H9 (cell line): Measurements from ENCODE around the gene DIO1. TPM values are rescaled to one million over a fixed set of nuclear protein-coding genes. Genes with fewer than 3 reads are reported as not detected.
A peak's percentile ranks its signal among the peaks of the same experiment; 100 is the strongest.

Experiments
- DNase-seq: peaks from one replicate; pipeline ENCODE4 v3.0.0-alpha.2; 2017
- H2AFZ ChIP-seq: one replicate; pipeline ENCODE4 v1.6.1; 2013; ENCODE audit warnings: mild to moderate bottlenecking, low read length, control low read depth, moderate library complexity
- H2AK5ac ChIP-seq: 2 replicates; pipeline ENCODE4 v1.6.1; 2013; ENCODE audit warnings: low read length, control low read depth, mixed read lengths; ENCODE audit not compliant: insufficient read length
- H2BK120ac ChIP-seq: one replicate; pipeline ENCODE4 v1.6.1; 2013; ENCODE audit warnings: low read depth, mild to moderate bottlenecking, low read length, control low read depth, inconsistent platforms; ENCODE audit not compliant: poor library complexity, severe bottlenecking
- H2BK12ac ChIP-seq: 2 replicates; pipeline ENCODE4 v1.6.1; 2013; ENCODE audit warnings: low read length, control low read depth, mixed read lengths, low read depth; ENCODE audit not compliant: insufficient read length
- H2BK15ac ChIP-seq: 2 replicates; pipeline ENCODE4 v1.6.1; 2013; ENCODE audit warnings: low read depth, low read length, control low read depth
- H2BK20ac ChIP-seq: one replicate; pipeline ENCODE4 v1.6.1; 2013; ENCODE audit warnings: low read depth, mild to moderate bottlenecking, low read length, control low read depth, inconsistent platforms; ENCODE audit not compliant: poor library complexity, severe bottlenecking
- H2BK5ac ChIP-seq: 2 replicates; pipeline ENCODE4 v1.6.1; 2013; ENCODE audit warnings: low read length, control low read depth, mixed read lengths; ENCODE audit not compliant: insufficient read length
- H3K14ac ChIP-seq: 2 replicates; pipeline ENCODE4 v1.6.1; 2013; ENCODE audit warnings: low read length, control low read depth; ENCODE audit not compliant: insufficient read depth
- H3K18ac ChIP-seq: 2 replicates; pipeline ENCODE4 v1.6.1; 2013; ENCODE audit warnings: low read depth, mild to moderate bottlenecking, mixed read lengths, low read length, control low read depth; ENCODE audit not compliant: insufficient read length
- H3K23ac ChIP-seq: 2 replicates; pipeline ENCODE4 v1.6.1; 2013; ENCODE audit warnings: low read length, control low read depth, mixed read lengths, low read depth; ENCODE audit not compliant: insufficient read length
- H3K23me2 ChIP-seq: 2 replicates; pipeline ENCODE4 v1.6.1; 2013; ENCODE audit warnings: low read depth, mild to moderate bottlenecking, mixed read lengths, low read length, control low read depth; ENCODE audit not compliant: insufficient read length, poor library complexity, severe bottlenecking
- H3K27ac ChIP-seq: 2 replicates; pipeline ENCODE4 v1.5.1; 2013; ENCODE audit warnings: low read length, control low read depth, mixed read lengths, low read depth; ENCODE audit not compliant: insufficient read length
- H3K27me3 ChIP-seq: 2 replicates; pipeline ENCODE4 v1.6.1; 2013; ENCODE audit warnings: low read length, control low read depth, inconsistent platforms; ENCODE audit not compliant: insufficient read depth
- H3K4ac ChIP-seq: 2 replicates; pipeline ENCODE4 v1.6.1; 2013; ENCODE audit warnings: low read depth, mild to moderate bottlenecking, control low read depth, inconsistent platforms, low read length, moderate library complexity
- H3K4me1 ChIP-seq: 2 replicates; pipeline ENCODE4 v1.6.1; 2013; ENCODE audit warnings: low read length, control low read depth, inconsistent platforms; ENCODE audit not compliant: insufficient read depth
- H3K4me2 ChIP-seq: 2 replicates; pipeline ENCODE4 v1.6.1; 2013; ENCODE audit warnings: low read length, control low read depth, mixed read lengths; ENCODE audit not compliant: insufficient read length, insufficient read depth
- H3K56ac ChIP-seq: 2 replicates; pipeline ENCODE4 v1.6.1; 2013; ENCODE audit warnings: low read depth, mild to moderate bottlenecking, mixed read lengths, low read length, control low read depth; ENCODE audit not compliant: insufficient read length
- H3K79me1 ChIP-seq: 2 replicates; pipeline ENCODE4 v1.6.1; 2013; ENCODE audit warnings: low read depth, mild to moderate bottlenecking, moderate library complexity, low read length, control low read depth, inconsistent platforms; ENCODE audit not compliant: insufficient read depth, poor library complexity, severe bottlenecking
- H3K79me2 ChIP-seq: 2 replicates; pipeline ENCODE4 v1.6.1; 2013; ENCODE audit warnings: low read length, control low read depth, inconsistent platforms; ENCODE audit not compliant: insufficient read depth
- H3K9ac ChIP-seq: 2 replicates; pipeline ENCODE4 v1.6.1; 2013; ENCODE audit warnings: low read length, control low read depth, mixed read lengths; ENCODE audit not compliant: insufficient read length; ENCODE audit errors: extremely low read depth
- H3K9me3 ChIP-seq: one replicate; pipeline ENCODE4 v1.6.1; 2013; ENCODE audit warnings: low read depth, low read length, inconsistent platforms; ENCODE audit not compliant: control insufficient read depth
- H3T11ph ChIP-seq: one replicate; pipeline ENCODE4 v1.6.1; 2013; ENCODE audit warnings: mild to moderate bottlenecking, low read length, control low read depth, inconsistent platforms
- H4K20me1 ChIP-seq: one replicate; pipeline ENCODE4 v1.6.1; 2013; ENCODE audit not compliant: control insufficient read depth, insufficient read length, insufficient read depth
- H4K5ac ChIP-seq: 2 replicates; pipeline ENCODE4 v1.6.1; 2013; ENCODE audit warnings: low read depth, mild to moderate bottlenecking, mixed read lengths, low read length, control low read depth; ENCODE audit not compliant: insufficient read length
- H4K8ac ChIP-seq: replicated peaks from 2 replicates; pipeline ENCODE4 v1.6.1; 2013; ENCODE audit warnings: low read length, control low read depth, mixed read lengths, low read depth; ENCODE audit not compliant: insufficient read length
- H4K91ac ChIP-seq: 2 replicates; pipeline ENCODE4 v1.6.1; 2013; ENCODE audit warnings: low read depth, mild to moderate bottlenecking, moderate library complexity, mixed read lengths, low read length, control low read depth; ENCODE audit not compliant: insufficient read length
- H3K27ac Mint-ChIP-seq, 3 experiments: 2 replicates in 2 of 3; 3 replicates in 1 of 3; pipeline ENCODE4 v1.8.0; 2020 to 2021; ENCODE audit warnings: mixed read lengths in 3 of 3, mild to moderate bottlenecking in 1 of 3, moderate library complexity in 1 of 3
- H3K27me3 Mint-ChIP-seq: 2 replicates; pipeline ENCODE4 v1.8.0; 2021; ENCODE audit warnings: low read depth, mild to moderate bottlenecking, moderate library complexity, mixed read lengths
- H3K36me3 Mint-ChIP-seq, 3 experiments: 2 replicates in 2 of 3; 3 replicates in 1 of 3; pipeline ENCODE4 v1.8.0; 2020 to 2021; ENCODE audit warnings: low read depth in 3 of 3, mixed read lengths in 3 of 3; ENCODE audit not compliant: insufficient read depth in 1 of 3
- H3K4me1 Mint-ChIP-seq, 2 experiments: 2 replicates each; pipeline ENCODE4 v1.8.0; 2020; ENCODE audit warnings: mixed read lengths in 2 of 2
- H3K4me3 Mint-ChIP-seq, 2 experiments: 2 replicates in 1 of 2; 3 replicates in 1 of 2; pipeline ENCODE4 v1.8.0; 2020 to 2021; ENCODE audit warnings: mild to moderate bottlenecking in 2 of 2, mixed read lengths in 2 of 2, moderate library complexity in 1 of 2
- H3K9me3 Mint-ChIP-seq, 2 experiments: 2 replicates in 1 of 2; 3 replicates in 1 of 2; pipeline ENCODE4 v1.8.0; 2020; ENCODE audit warnings: mild to moderate bottlenecking in 2 of 2, mixed read lengths in 2 of 2, moderate library complexity in 1 of 2
- CTCF ChIP-seq: fragments of 200-600 bp; sonication (generic); conservative IDR thresholded peaks from 3 replicates; pipeline ENCODE4 v1.8.0; 2021; ENCODE audit warnings: antibody characterized with exemption, mild to moderate bottlenecking
- WGBS: extraction: QIAGEN DNeasy Blood & Tissue Kit; methylation state at CpG from one replicate; pipeline ENCODE4 v1.1.7; 2013; ENCODE audit warnings: missing lambda C conversion rate, low lambda C conversion rate, mixed read lengths; ENCODE audit not compliant: insufficient read length; ENCODE audit errors: extremely low coverage; 5-methylcytosine and 5-hydroxymethylcytosine counted together
- total RNA-seq: library from RNA; stranded (reverse); gene quantifications from 2 replicates; pipeline ENCODE4 v1.2.1, GENCODE V29; 2021

DIO1 gene
- total RNA-seq, 1 experiment from 2014 or later: not detected

- Histone ChIP-seq H2BK5ac (no peak overlapping the region), H3K4me1 (no peaks in the 10 kb centered on the region), H2AK5ac (no peak overlapping the region), H3K23ac (no peak overlapping the region), H3K14ac (no peak overlapping the region), H4K8ac (no peak overlapping the region), H2AFZ (no peak overlapping the region), H3T11ph (no peak overlapping the region), H2BK12ac (no peak overlapping the region), H2BK15ac (no peak overlapping the region), H3K27ac (no peak overlapping the region), H4K5ac (no peak overlapping the region), H3K79me2 (no peaks in the 10 kb centered on the region), H3K9ac (no peak overlapping the region), H3K9me3 (no peaks in the 10 kb centered on the region), H4K91ac (no peak overlapping the region), H3K23me2 (no peaks in the 10 kb centered on the region), H4K20me1 (no peaks in the 10 kb centered on the region), H3K4ac (no peak overlapping the region), H3K18ac (no peak overlapping the region), H3K27me3 (no peaks in the 10 kb centered on the region), H2BK20ac (no peak overlapping the region), H3K79me1 (no peaks in the 10 kb centered on the region), H2BK120ac (no peak overlapping the region), H3K4me2 (no peak overlapping the region), H3K56ac (no peak overlapping the region)
- Mint-ChIP-seq H3K27ac (peak overlapping the region in 1 of 3 experiments; percentile 11; a peak in 1 of 7 replicates), H3K27me3 (no peaks in the 10 kb centered on the region), H3K4me1 (peaks cover 8 to 9% of the 10 kb centered on the region in 2 experiments), H3K4me3 (no peak overlapping the region), H3K36me3 (peaks cover 18 to 38% (median 20%) of the 10 kb centered on the region in 3 experiments), H3K9me3 (peaks cover 10 to 16% of the 10 kb centered on the region in 2 experiments)
- no peak for TF ChIP-seq CTCF
- DNase-seq: no peak
- WGBS: no CpG with 5 or more reads among the region's 4 CpGs
These were observed 44.3 kb downstream of the DIO1 start for GRCh38 chr1:53938136-53938830.
